ENCODE results near the gene SEMA6D.

Gene SEMA6D

DNA sequence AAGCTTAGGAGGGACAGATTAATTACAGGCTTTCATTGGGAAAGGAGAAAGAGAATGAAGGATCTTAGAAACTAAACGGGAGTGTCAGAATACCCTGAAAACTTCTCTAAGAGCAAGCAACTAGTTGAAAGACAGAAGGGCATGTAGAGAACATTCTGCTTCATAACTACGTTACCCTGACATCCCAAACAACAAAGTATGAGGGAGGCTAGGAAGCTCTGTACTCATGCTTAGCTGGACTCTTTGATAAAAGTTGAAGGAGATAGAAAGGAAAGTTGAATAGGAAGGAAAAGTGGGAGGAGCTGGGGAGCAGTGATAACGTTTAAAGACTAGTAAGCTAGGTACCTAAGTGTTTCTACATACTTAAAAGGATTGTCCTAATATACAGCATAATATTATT lies 64.2 kb downstream of the SEMA6D start:
- TF ChIP-seq YY1 (IDR thresholded peaks at IDR 0.05; ENCODE audit: insufficient read depth, insufficient read length) (no peak), SUZ12 (IDR thresholded peaks at IDR 0.05; ENCODE audit: extremely low read depth, insufficient read depth, insufficient read length) (no peak), ZNF274 (IDR thresholded peaks at IDR 0.05; ENCODE audit: low read depth, low read length) (no peak)
- Histone ChIP-seq H3K4me1 (ENCODE audit: insufficient read depth, insufficient read length) (no peaks in the 10 kb centered on the region), H3K27me3 (ENCODE audit: insufficient read depth, insufficient read length) (no peaks in the 10 kb centered on the region), H3K36me3 (ENCODE audit: insufficient read depth, insufficient read length, low read length) (no peaks in the 10 kb centered on the region), H3K9ac (ENCODE audit: insufficient read length, low read depth) (no peak overlapping the region), H3K4me3 (ENCODE audit: insufficient read length, low read depth) (no peak overlapping the region), H3K9me3 (ENCODE audit: insufficient read depth, low read length) (no peaks in the 10 kb centered on the region)
- no peak for DNase-seq (ENCODE audit: low read depth, low spot score)

DNA sequence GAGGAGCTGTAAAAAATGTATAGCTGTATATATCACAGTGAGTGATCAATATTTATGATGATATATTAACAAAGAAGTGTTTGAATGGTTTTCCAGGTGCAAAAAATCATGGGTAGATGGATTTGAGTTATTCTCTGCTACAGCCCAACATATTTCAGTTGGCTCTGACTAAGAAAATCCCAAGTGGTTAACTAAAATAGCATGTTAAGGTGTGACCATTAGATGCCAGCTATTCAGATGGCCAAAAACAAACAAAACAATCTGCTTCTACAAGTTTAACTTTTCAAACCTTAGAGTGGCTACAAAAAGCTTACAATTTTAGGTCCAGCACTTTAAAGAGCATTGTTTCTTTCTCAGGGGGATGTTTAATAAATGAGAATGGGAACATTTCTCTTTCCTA lies 67.5 kb downstream of the SEMA6D start:
- no peaks in the 10 kb centered on the region for H3K4me1 ChIP-seq (ENCODE audit: insufficient read depth, insufficient read length)
- H3K36me3 ChIP-seq (ENCODE audit: insufficient read depth, insufficient read length, low read length): no peaks in the 10 kb centered on the region
- H3K9me3 ChIP-seq (ENCODE audit: insufficient read depth, low read length): no peaks in the 10 kb centered on the region
- no peak for TF ChIP-seq SUZ12 (IDR thresholded peaks at IDR 0.05; ENCODE audit: extremely low read depth, insufficient read depth, insufficient read length)
- no peak for TF ChIP-seq YY1 (IDR thresholded peaks at IDR 0.05; ENCODE audit: insufficient read depth, insufficient read length)
- no peak for TF ChIP-seq ZNF274 (IDR thresholded peaks at IDR 0.05; ENCODE audit: low read depth, low read length)
- H3K4me3 ChIP-seq (ENCODE audit: insufficient read length, low read depth): no peak overlapping the region
- H3K27me3 ChIP-seq (ENCODE audit: insufficient read depth, insufficient read length): no peaks in the 10 kb centered on the region
- H3K9ac ChIP-seq (ENCODE audit: insufficient read length, low read depth): no peak overlapping the region
- no peak for DNase-seq (ENCODE audit: low read depth, low spot score)

DNA sequence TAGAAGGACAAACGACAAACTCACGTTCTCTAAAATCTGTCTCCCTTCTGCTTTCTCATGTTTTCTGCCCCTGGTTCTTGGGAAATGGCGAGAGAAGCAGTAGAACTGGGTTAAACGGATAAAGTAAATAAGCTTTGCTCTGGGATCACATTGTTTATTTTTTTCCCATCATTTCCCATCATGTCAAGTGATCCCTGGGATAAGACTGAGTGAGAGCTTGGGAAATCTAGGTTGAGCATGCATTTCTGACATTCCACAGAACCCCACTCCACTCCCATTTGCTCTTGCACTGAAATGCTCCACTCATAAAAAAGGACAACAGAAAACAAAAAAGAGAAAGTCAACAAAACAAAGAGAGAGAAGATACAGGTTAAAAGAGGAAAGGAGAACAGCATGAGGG lies 69.1 kb downstream of the SEMA6D start:
- H3K27me3 ChIP-seq (ENCODE audit: insufficient read depth, insufficient read length): no peaks in the 10 kb centered on the region
- no peak overlapping the region for H3K9ac ChIP-seq (ENCODE audit: insufficient read length, low read depth)
- DNase-seq (ENCODE audit: low read depth, low spot score): no peak
- no peaks in the 10 kb centered on the region for H3K4me1 ChIP-seq (ENCODE audit: insufficient read depth, insufficient read length)
- no peaks in the 10 kb centered on the region for H3K9me3 ChIP-seq (ENCODE audit: insufficient read depth, low read length)
- H3K4me3 ChIP-seq (ENCODE audit: insufficient read length, low read depth): no peak overlapping the region
- no peaks in the 10 kb centered on the region for H3K36me3 ChIP-seq (ENCODE audit: insufficient read depth, insufficient read length, low read length)
- TF ChIP-seq ZNF274 (IDR thresholded peaks at IDR 0.05; ENCODE audit: low read depth, low read length): no peak
- TF ChIP-seq SUZ12 (IDR thresholded peaks at IDR 0.05; ENCODE audit: extremely low read depth, insufficient read depth, insufficient read length): no peak
- no peak for TF ChIP-seq YY1 (IDR thresholded peaks at IDR 0.05; ENCODE audit: insufficient read depth, insufficient read length)

- no peaks in the 10 kb centered on the region for H3K4me1 ChIP-seq (ENCODE audit: insufficient read depth, insufficient read length)
- H3K27me3 ChIP-seq (ENCODE audit: insufficient read depth, insufficient read length): no peaks in the 10 kb centered on the region
- H3K9me3 ChIP-seq (ENCODE audit: insufficient read depth, low read length): no peaks in the 10 kb centered on the region
- DNase-seq (ENCODE audit: low read depth, low spot score): no peak
- no peaks in the 10 kb centered on the region for H3K36me3 ChIP-seq (ENCODE audit: insufficient read depth, insufficient read length, low read length)
- no peak for TF ChIP-seq ZNF274 (IDR thresholded peaks at IDR 0.05; ENCODE audit: low read depth, low read length)
- no peak for TF ChIP-seq SUZ12 (IDR thresholded peaks at IDR 0.05; ENCODE audit: extremely low read depth, insufficient read depth, insufficient read length)
- no peak for TF ChIP-seq YY1 (IDR thresholded peaks at IDR 0.05; ENCODE audit: insufficient read depth, insufficient read length)
- no peak overlapping the region for H3K9ac ChIP-seq (ENCODE audit: insufficient read length, low read depth)
- no peak overlapping the region for H3K4me3 ChIP-seq (ENCODE audit: insufficient read length, low read depth)
Measured at GRCh38 chr15:47787875-47788274, 70.6 kb downstream of the SEMA6D start.

- no peak overlapping the region for H3K4me3 ChIP-seq (ENCODE audit: insufficient read length, low read depth)
- no peaks in the 10 kb centered on the region for H3K36me3 ChIP-seq (ENCODE audit: insufficient read depth, insufficient read length, low read length)
- H3K27me3 ChIP-seq (ENCODE audit: insufficient read depth, insufficient read length): no peaks in the 10 kb centered on the region
- TF ChIP-seq SUZ12 (IDR thresholded peaks at IDR 0.05; ENCODE audit: extremely low read depth, insufficient read depth, insufficient read length) (no peak), YY1 (IDR thresholded peaks at IDR 0.05; ENCODE audit: insufficient read depth, insufficient read length) (no peak), ZNF274 (IDR thresholded peaks at IDR 0.05; ENCODE audit: low read depth, low read length) (no peak)
- H3K9ac ChIP-seq (ENCODE audit: insufficient read length, low read depth): no peak overlapping the region
- no peaks in the 10 kb centered on the region for H3K9me3 ChIP-seq (ENCODE audit: insufficient read depth, low read length)
- H3K4me1 ChIP-seq (ENCODE audit: insufficient read depth, insufficient read length): no peaks in the 10 kb centered on the region
- DNase-seq (ENCODE audit: low read depth, low spot score): no peak
Measured at GRCh38 chr15:47788685-47789084, 71.4 kb downstream of the SEMA6D start.

DNA sequence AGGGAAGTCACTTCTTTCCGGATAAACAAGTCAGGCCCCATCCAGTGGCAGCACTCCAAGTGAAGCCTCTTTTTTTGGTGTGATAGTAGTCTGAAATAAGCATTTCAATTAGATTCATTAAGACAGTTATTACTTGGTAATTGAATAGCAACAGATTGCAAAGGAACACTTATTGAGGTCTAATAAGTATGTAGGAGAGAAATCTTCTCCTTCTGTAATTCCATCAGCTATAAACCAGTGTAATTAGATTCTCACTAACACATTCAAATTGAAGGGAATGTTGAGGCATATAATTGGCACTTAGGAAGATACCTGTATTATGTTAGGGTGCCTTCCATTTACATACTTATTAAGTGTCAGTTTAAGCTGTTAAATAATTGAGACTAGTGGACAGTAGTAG lies 73.9 kb downstream of the SEMA6D start:
- H3K27me3 ChIP-seq (ENCODE audit: insufficient read depth, insufficient read length): no peaks in the 10 kb centered on the region
- H3K9me3 ChIP-seq (ENCODE audit: insufficient read depth, low read length): no peaks in the 10 kb centered on the region
- H3K4me3 ChIP-seq (ENCODE audit: insufficient read length, low read depth): no peak overlapping the region
- no peak for TF ChIP-seq SUZ12 (IDR thresholded peaks at IDR 0.05; ENCODE audit: extremely low read depth, insufficient read depth, insufficient read length)
- no peak for TF ChIP-seq YY1 (IDR thresholded peaks at IDR 0.05; ENCODE audit: insufficient read depth, insufficient read length)
- TF ChIP-seq ZNF274 (IDR thresholded peaks at IDR 0.05; ENCODE audit: low read depth, low read length): no peak
- no peaks in the 10 kb centered on the region for H3K4me1 ChIP-seq (ENCODE audit: insufficient read depth, insufficient read length)
- no peaks in the 10 kb centered on the region for H3K36me3 ChIP-seq (ENCODE audit: insufficient read depth, insufficient read length, low read length)
- H3K9ac ChIP-seq (ENCODE audit: insufficient read length, low read depth): no peak overlapping the region
- DNase-seq (ENCODE audit: low read depth, low spot score): no peak

DNA sequence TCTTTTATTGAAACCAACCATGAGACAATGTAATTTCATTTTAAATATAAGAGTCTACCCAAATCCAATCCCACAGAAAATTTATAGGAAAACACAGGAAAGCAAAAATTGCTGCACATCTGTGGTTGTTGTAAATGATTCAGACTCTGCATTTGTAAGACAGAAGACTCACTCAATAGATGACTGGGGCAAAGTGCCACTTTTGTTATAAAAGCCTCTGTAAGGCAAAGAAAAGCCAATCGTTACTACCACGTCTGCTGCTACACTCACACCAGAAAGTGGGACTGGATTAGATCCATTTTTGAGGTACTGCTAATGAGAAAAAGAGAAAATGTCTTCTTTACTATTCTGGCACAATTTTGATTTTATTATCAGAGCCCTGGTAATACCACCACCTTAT lies 74.9 kb downstream of the SEMA6D start:
- H3K27me3 ChIP-seq (ENCODE audit: insufficient read depth, insufficient read length): no peaks in the 10 kb centered on the region
- no peaks in the 10 kb centered on the region for H3K4me1 ChIP-seq (ENCODE audit: insufficient read depth, insufficient read length)
- H3K4me3 ChIP-seq (ENCODE audit: insufficient read length, low read depth): no peak overlapping the region
- H3K36me3 ChIP-seq (ENCODE audit: insufficient read depth, insufficient read length, low read length): no peaks in the 10 kb centered on the region
- H3K9me3 ChIP-seq (ENCODE audit: insufficient read depth, low read length): no peaks in the 10 kb centered on the region
- TF ChIP-seq ZNF274 (IDR thresholded peaks at IDR 0.05; ENCODE audit: low read depth, low read length) (no peak), YY1 (IDR thresholded peaks at IDR 0.05; ENCODE audit: insufficient read depth, insufficient read length) (no peak), SUZ12 (IDR thresholded peaks at IDR 0.05; ENCODE audit: extremely low read depth, insufficient read depth, insufficient read length) (no peak)
- no peak overlapping the region for H3K9ac ChIP-seq (ENCODE audit: insufficient read length, low read depth)
- no peak for DNase-seq (ENCODE audit: low read depth, low spot score)
